D721Med (cell line): ENCODE data around the gene GLB1L2.
A peak's percentile ranks its signal among the peaks of the same experiment; 100 is the strongest.

Experiments used
- DNase-seq: peaks from one replicate; pipeline ENCODE4 v3.0.0; 2011; ENCODE audit warnings: low spot score; ENCODE audit not compliant: insufficient read length
- FAIRE-seq: peaks from 2 replicates; lab custom pipeline; 2011; peaks lifted over from hg19 to GRCh38; lab: Jason Lieb, UNC
- CTCF ChIP-seq: IDR thresholded peaks from 2 replicates; pipeline ENCODE4 v1.5.1; 2012; ENCODE audit warnings: mild to moderate bottlenecking, control low read depth; ENCODE audit not compliant: insufficient read depth; ENCODE audit errors: missing control alignments

The GLB1L2 gene

GRCh38 chr11:134289167-134289566 is 42.6 kb upstream of the GLB1L2 start:
- FAIRE-seq (no peak), DNase-seq (no peak)
- TF ChIP-seq CTCF: no peak

- no peak for TF ChIP-seq CTCF
Measured at GRCh38 chr11:134289789-134290188, 42.0 kb upstream of the GLB1L2 start.

GRCh38 chr11:134290646-134291045 is 41.1 kb upstream of the GLB1L2 start:
- no peak for FAIRE-seq
- no peak for DNase-seq
- TF ChIP-seq CTCF: no peak

More at GRCh38 chr11:134289789-134290188, 42.0 kb upstream of the GLB1L2 start:
- DNase-seq (no peak), FAIRE-seq (no peak)

- FAIRE-seq: no peak
- no peak for DNase-seq
- TF ChIP-seq CTCF: no peak
Measured at GRCh38 chr11:134291196-134291595, 40.6 kb upstream of the GLB1L2 start.

GRCh38 chr11:134292661-134293060 is 39.1 kb upstream of the GLB1L2 start:
- TF ChIP-seq CTCF: no peak
- no peak for DNase-seq
- no peak for FAIRE-seq

- DNase-seq: no peak
- TF ChIP-seq CTCF: no peak
- no peak for FAIRE-seq
Measured at GRCh38 chr11:134293119-134294113, 38.4 kb upstream of the GLB1L2 start.

GRCh38 chr11:134294664-134295063 is 37.1 kb upstream of the GLB1L2 start:
- no peak for TF ChIP-seq CTCF
- FAIRE-seq (peak; percentile 11), DNase-seq (no peak)
